Thyroid gland (tissue), 4 donors: ENCODE results near the gene PRMT2. TPM values are rescaled to one million over a fixed set of nuclear protein-coding genes. Genes with fewer than 3 reads are reported as not detected.

Experiments used
- DNase-seq, 2 donors: peaks; one replicate each; pipeline ENCODE4 v3.0.0-alpha.2; 2019
- H3K27ac ChIP-seq, 3 donors: fragments of 200-600 bp; sonication (generic); 1 replicate in 2 of 3; 2 replicates in 1 of 3; pipeline ENCODE4 v1.5.1; 2016 to 2019; ENCODE audit warnings: mild to moderate bottlenecking in 1 of 3, moderate library complexity in 1 of 3
- H3K27me3 ChIP-seq: fragments of 200-600 bp; sonication (generic); one replicate; pipeline ENCODE4 v1.5.1; 2019
- H3K36me3 ChIP-seq, 2 donors: fragments of 200-600 bp; sonication (generic); one replicate each; pipeline ENCODE4 v1.5.1; 2016 to 2019
- H3K4me1 ChIP-seq, 2 donors: fragments of 200-600 bp; sonication (generic); one replicate each; pipeline ENCODE4 v1.5.1; 2017 to 2019
- H3K4me3 ChIP-seq, 3 donors: fragments of 200-600 bp; sonication (generic); replicated peaks in 1 of 3; 1 replicate in 2 of 3; 2 replicates in 1 of 3; pipeline ENCODE4 v1.5.1; 2016; ENCODE audit warnings: mild to moderate bottlenecking in 1 of 3
- H3K9me3 ChIP-seq: fragments of 200-600 bp; sonication (generic); one replicate; pipeline ENCODE4 v1.5.1; 2017
- POLR2A ChIP-seq, 2 donors: fragments of 450-650 bp; IDR thresholded peaks; one replicate each; pipeline ENCODE4 v1.6.1; 2017; ENCODE audit warnings: antibody characterized with exemption in 2 of 2, mild to moderate bottlenecking in 2 of 2, moderate library complexity in 1 of 2
- WGBS, 2 donors: methylation state at CpG; one replicate each; pipeline ENCODE4 v1.1.5; 2017; 5-methylcytosine and 5-hydroxymethylcytosine counted together
- intact Hi-C: fragments of 100-400 bp; cut with DNase I; formaldehyde crosslinking; loops from one replicate; pipeline ENCODE4 v1.15.1; 2023
- total RNA-seq, 4 donors: library from RNA; depleted of rRNA; stranded (reverse); fragments of >200 nt; gene quantifications; one replicate each; pipeline ENCODE4 v1.2.3, GENCODE V29; 2016
- TF ChIP-seq, protein P1 (sequence below), 6 experiments: fragments of 200-600 bp in 3 of 6; fragments of 450-650 bp in 3 of 6; sonication (generic) in 3 of 6; IDR thresholded peaks; one replicate each; pipeline ENCODE4 v1.5.1; 2016 to 2019; ENCODE audit warnings: antibody characterized with exemption in 6 of 6, mild to moderate bottlenecking in 2 of 6, inconsistent platforms in 1 of 6, moderate library complexity in 1 of 6

PRMT2 gene
- total RNA-seq, 4 donors from 2014 or later, result 94.6 to 112 (median 99.4) TPM

DNA sequence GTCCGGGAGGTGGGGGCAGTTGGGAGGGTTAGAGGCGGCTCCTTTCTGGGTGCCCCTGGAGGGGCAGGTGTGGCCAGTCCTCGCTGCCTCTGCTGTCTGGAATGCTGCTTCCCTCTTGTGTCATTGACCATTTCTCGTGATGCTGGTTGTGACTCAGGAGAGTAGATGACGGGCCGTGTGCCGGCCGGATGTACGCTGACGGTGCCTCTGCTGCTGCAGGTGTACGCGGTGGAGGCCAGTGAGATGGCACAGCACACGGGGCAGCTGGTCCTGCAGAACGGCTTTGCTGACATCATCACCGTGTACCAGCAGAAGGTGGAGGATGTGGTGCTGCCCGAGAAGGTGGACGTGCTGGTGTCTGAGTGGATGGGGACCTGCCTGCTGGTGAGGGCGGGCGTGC, 13.9 kb downstream of the PRMT2 start:
- H3K9me3 ChIP-seq, result no peaks in the 10 kb centered on the region
- WGBS, 2 donors, result 95 to 98% methylated on average over 15 to 16 of the region's 19 CpGs
- no peak for TF ChIP-seq POLR2A (IDR thresholded peaks at IDR 0.05)
- TF ChIP-seq, protein P1, sequence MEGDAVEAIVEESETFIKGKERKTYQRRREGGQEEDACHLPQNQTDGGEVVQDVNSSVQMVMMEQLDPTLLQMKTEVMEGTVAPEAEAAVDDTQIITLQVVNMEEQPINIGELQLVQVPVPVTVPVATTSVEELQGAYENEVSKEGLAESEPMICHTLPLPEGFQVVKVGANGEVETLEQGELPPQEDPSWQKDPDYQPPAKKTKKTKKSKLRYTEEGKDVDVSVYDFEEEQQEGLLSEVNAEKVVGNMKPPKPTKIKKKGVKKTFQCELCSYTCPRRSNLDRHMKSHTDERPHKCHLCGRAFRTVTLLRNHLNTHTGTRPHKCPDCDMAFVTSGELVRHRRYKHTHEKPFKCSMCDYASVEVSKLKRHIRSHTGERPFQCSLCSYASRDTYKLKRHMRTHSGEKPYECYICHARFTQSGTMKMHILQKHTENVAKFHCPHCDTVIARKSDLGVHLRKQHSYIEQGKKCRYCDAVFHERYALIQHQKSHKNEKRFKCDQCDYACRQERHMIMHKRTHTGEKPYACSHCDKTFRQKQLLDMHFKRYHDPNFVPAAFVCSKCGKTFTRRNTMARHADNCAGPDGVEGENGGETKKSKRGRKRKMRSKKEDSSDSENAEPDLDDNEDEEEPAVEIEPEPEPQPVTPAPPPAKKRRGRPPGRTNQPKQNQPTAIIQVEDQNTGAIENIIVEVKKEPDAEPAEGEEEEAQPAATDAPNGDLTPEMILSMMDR (IDR thresholded peaks at IDR 0.05), result no peak
- no peak for DNase-seq
- no peak overlapping the region for H3K27ac ChIP-seq
- H3K4me1 ChIP-seq, result no peaks in the 10 kb centered on the region
- H3K36me3 ChIP-seq, result peaks cover 68 to 80% of the 10 kb centered on the region in 2 donors
- intact Hi-C loops, result no loop called here
- H3K4me3 ChIP-seq, result no peak overlapping the region
- no peaks in the 10 kb centered on the region for H3K27me3 ChIP-seq

DNA sequence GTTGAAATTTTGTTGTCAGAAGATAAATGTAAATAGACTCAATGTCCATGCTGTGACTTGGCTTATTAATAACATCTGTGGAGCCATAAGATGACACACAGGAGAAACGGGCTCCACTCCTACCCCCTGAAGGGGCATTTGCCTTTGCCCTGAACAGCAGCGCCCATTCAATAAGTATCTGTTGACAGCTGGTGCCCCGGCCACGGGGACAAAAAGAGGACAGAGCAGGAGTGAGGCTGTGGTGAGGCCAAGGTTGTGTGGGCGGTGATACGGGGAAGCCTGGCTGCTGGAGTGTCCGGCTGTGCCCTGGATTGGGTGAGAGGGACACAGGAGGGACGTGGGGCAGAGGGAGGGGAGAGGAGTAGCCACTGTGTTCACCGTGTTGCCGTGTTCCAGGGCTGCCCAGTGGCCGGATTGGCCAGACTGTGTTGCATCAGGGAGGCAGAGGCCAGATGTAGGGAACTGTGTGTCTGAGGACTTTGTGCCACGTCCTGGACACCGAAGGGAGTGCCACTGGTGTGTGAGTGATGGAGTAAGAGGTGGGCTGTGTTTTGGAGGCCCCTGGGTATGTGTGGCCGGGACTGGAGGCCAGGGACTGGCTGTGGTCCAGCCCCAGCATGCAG, 15.1 kb downstream of the PRMT2 start:
- H3K27me3 ChIP-seq, result no peaks in the 10 kb centered on the region
- H3K27ac ChIP-seq, result no peak overlapping the region
- no peak overlapping the region for H3K4me3 ChIP-seq
- intact Hi-C loops, result no loop called here
- DNase-seq, result no peak
- H3K36me3 ChIP-seq, result peaks cover 65 to 80% of the 10 kb centered on the region in 2 donors
- WGBS, 2 donors, result 92 to 97% methylated on average over 13 to 14 of the region's 14 CpGs
- H3K9me3 ChIP-seq, result no peaks in the 10 kb centered on the region
- no peaks in the 10 kb centered on the region for H3K4me1 ChIP-seq
- no peak for TF ChIP-seq POLR2A (IDR thresholded peaks at IDR 0.05)
- TF ChIP-seq, protein P1 (IDR thresholded peaks at IDR 0.05), result no peak

DNA sequence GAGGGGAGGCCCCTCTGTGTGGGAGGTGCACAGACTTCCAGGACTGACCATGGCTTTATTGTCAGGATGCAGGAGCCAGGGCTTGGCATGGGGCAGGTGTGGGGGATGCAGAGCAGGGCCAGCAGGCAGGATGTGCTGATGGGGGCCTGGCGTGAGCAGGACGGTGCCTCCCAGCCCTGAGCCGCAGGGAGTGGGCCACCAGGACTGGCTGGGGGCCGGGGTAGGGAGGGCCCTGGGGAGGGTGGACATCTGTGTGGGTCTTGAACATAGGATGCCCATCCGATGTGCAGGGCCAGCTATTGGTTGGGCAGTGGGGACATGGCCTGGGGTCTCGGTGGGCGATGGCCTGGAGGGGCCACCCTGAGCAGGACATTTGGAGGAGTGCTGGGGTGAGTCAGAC, 15.6 kb downstream of the PRMT2 start:
- WGBS, 2 donors, result 94 to 97% methylated on average over 4 to 6 of the region's 7 CpGs
- Histone ChIP-seq H3K27me3 (no peaks in the 10 kb centered on the region), H3K4me3 (no peak overlapping the region), H3K4me1 (no peaks in the 10 kb centered on the region), H3K9me3 (no peaks in the 10 kb centered on the region), H3K36me3 (peaks cover 66 to 78% of the 10 kb centered on the region in 2 donors), H3K27ac (no peak overlapping the region)
- TF ChIP-seq, protein P1 (IDR thresholded peaks at IDR 0.05), result no peak
- no peak for TF ChIP-seq POLR2A (IDR thresholded peaks at IDR 0.05)
- intact Hi-C loops, result no loop called here
- no peak for DNase-seq

DNA sequence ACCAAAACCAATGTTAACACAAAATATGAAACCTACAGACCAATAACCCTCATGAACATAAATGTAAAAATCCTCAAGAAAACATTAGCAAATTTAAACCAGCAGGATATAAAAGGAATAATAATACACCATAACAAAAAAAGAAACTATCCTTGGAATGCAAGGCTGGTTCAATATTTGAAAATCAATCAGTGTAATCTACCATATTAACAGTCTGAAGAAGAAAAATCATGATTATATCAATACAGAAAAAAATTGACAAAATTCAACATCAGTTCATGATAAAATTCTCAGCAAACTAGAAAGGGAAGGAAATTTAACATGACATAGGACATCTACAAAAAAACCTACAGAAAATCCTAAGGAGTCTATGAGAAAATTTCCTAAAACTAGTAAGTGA, 19.8 kb downstream of the PRMT2 start:
- TF ChIP-seq, protein P1 (IDR thresholded peaks at IDR 0.05), result no peak
- no peak for TF ChIP-seq POLR2A (IDR thresholded peaks at IDR 0.05)
- Histone ChIP-seq H3K4me3 (no peak overlapping the region), H3K27me3 (no peaks in the 10 kb centered on the region), H3K4me1 (no peaks in the 10 kb centered on the region), H3K27ac (no peak overlapping the region), H3K9me3 (no peaks in the 10 kb centered on the region), H3K36me3 (peaks cover 45 to 54% of the 10 kb centered on the region in 2 donors)
- DNase-seq, result no peak
- intact Hi-C loops, result no loop called here

DNA sequence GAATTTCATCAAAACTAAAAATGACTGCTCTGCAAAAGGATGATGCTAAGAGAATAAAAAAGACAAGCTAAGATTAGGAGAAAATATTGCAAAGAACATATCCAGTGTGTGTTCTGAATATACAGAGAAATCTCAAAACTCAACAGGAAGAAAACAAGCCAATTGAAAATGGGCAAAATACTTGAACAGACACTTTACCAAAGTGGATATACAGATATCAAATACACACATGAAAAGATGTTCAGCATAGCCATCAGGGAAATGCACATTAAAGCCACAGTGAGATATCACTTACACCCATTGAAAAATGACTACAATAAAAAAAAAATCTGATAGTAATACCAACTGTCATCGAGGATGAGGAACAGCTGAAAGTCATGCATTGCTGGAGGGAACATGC, 21.3 kb downstream of the PRMT2 start:
- H3K36me3 ChIP-seq, result peaks cover 31 to 43% of the 10 kb centered on the region in 2 donors
- H3K27me3 ChIP-seq, result no peaks in the 10 kb centered on the region
- 92 to 98% methylated on average over 1 of the region's 1 CpG for WGBS, 2 donors
- H3K4me1 ChIP-seq, result no peaks in the 10 kb centered on the region
- no peaks in the 10 kb centered on the region for H3K9me3 ChIP-seq
- TF ChIP-seq, protein P1 (IDR thresholded peaks at IDR 0.05), result no peak
- no peak for TF ChIP-seq POLR2A (IDR thresholded peaks at IDR 0.05)
- intact Hi-C loops, result no loop called here
- DNase-seq, result no peak
- no peak overlapping the region for H3K4me3 ChIP-seq
- no peak overlapping the region for H3K27ac ChIP-seq
